Choroid plexus epithelial cell (primary cell): ENCODE results near the gene LSR.

Source experiments
- DNase-seq: peaks from one replicate; pipeline ENCODE4 v3.0.0-alpha.2; 2010; ENCODE audit warnings: low read depth
- H3K4me3 ChIP-seq: 2 replicates; pipeline ENCODE4 v1.5.1; 2011; ENCODE audit warnings: low read depth, mild to moderate bottlenecking, control low read depth, low read length, moderate library complexity
- CTCF ChIP-seq: conservative IDR thresholded peaks from 2 replicates; pipeline ENCODE4 v1.5.1; 2011; ENCODE audit warnings: low read depth, mild to moderate bottlenecking, control low read depth, inconsistent platforms, low read length, moderate library complexity

LSR gene

GRCh38 chr19:35206855-35207254 is 41.9 kb upstream of the LSR start:
- H3K4me3 ChIP-seq: no peak overlapping the region
- no peak for TF ChIP-seq CTCF
- no peak for DNase-seq

- H3K4me3 ChIP-seq: no peak overlapping the region
- no peak for TF ChIP-seq CTCF
- no peak for DNase-seq
Observed at GRCh38 chr19:35207391-35207871, 41.4 kb upstream of the LSR start.

GRCh38 chr19:35208121-35208520 is 40.7 kb upstream of the LSR start:
- no peak overlapping the region for H3K4me3 ChIP-seq
- no peak for DNase-seq
- TF ChIP-seq CTCF: no peak

GRCh38 chr19:35209646-35210045 is 39.2 kb upstream of the LSR start:
- H3K4me3 ChIP-seq: no peak overlapping the region
- TF ChIP-seq CTCF: no peak
- DNase-seq: no peak

GRCh38 chr19:35211545-35212230 is 37.1 kb upstream of the LSR start:
- no peak overlapping the region for H3K4me3 ChIP-seq
- no peak for DNase-seq
- no peak for TF ChIP-seq CTCF

GRCh38 chr19:35212241-35212640 is 36.6 kb upstream of the LSR start:
- no peak for DNase-seq
- TF ChIP-seq CTCF: no peak
- H3K4me3 ChIP-seq: no peak overlapping the region
